ENCODE data around the gene LTF.

- no peak for TF ChIP-seq POLR2A (IDR thresholded peaks at IDR 0.05; ENCODE audit: borderline replicate concordance, extremely low read depth, insufficient read depth, insufficient read length)
- no peak for TF ChIP-seq CTCF (IDR thresholded peaks at IDR 0.05 in 2 of 3, conservative IDR thresholded peaks at IDR 0.05 in 1 of 3; ENCODE audit: borderline replicate concordance in 1 of 3, insufficient read depth in 1 of 3, low read depth in 2 of 3, low read length in 2 of 3)
- no peak for TF ChIP-seq SRF (IDR thresholded peaks at IDR 0.05; ENCODE audit: low read depth)
- no peak for TF ChIP-seq POLR2AphosphoS5 (IDR thresholded peaks at IDR 0.05; ENCODE audit: low read depth, low read length)
- no peak for TF ChIP-seq ZNF274 (IDR thresholded peaks at IDR 0.05; ENCODE audit: low read depth, low read length)
These were observed 54.0 kb downstream of the LTF start for GRCh38 chr3:46410669-46411068.
